C4-2B (cell line): ENCODE measurements around the gene LCTL.

ENCODE experiments used
- ZFX ChIP-seq: fragments of 450-650 bp; IDR thresholded peaks from 2 replicates; pipeline ENCODE4 v1.6.1; 2017
- TF ChIP-seq, protein P1 (sequence below): fragments of 450-650 bp; conservative IDR thresholded peaks from 2 replicates; pipeline ENCODE4 v1.5.1; 2017; ENCODE audit warnings: mild to moderate bottlenecking

- TF ChIP-seq, protein P1, sequence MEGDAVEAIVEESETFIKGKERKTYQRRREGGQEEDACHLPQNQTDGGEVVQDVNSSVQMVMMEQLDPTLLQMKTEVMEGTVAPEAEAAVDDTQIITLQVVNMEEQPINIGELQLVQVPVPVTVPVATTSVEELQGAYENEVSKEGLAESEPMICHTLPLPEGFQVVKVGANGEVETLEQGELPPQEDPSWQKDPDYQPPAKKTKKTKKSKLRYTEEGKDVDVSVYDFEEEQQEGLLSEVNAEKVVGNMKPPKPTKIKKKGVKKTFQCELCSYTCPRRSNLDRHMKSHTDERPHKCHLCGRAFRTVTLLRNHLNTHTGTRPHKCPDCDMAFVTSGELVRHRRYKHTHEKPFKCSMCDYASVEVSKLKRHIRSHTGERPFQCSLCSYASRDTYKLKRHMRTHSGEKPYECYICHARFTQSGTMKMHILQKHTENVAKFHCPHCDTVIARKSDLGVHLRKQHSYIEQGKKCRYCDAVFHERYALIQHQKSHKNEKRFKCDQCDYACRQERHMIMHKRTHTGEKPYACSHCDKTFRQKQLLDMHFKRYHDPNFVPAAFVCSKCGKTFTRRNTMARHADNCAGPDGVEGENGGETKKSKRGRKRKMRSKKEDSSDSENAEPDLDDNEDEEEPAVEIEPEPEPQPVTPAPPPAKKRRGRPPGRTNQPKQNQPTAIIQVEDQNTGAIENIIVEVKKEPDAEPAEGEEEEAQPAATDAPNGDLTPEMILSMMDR = no peak
- no peak for TF ChIP-seq ZFX
Observed at GRCh38 chr15:66611257-66612053, 45.7 kb upstream of the LCTL start.
